HCT116 (cell line): ENCODE results near the gene SLCO2B1. TPM values are rescaled to one million over a fixed set of nuclear protein-coding genes. Genes with fewer than 3 reads are reported as not detected.

Source experiments
- ATAC-seq: fragments of 200-7000 bp; cut with Tn5 transposase; 2 replicates; pipeline ENCODE4 v1.9.1; 2020; ENCODE audit warnings: mild to moderate bottlenecking, moderate library complexity
- BruUV-seq: library from RNA; stranded (reverse); fragments of 400-500 nt; replicated peaks from 2 replicates; lab custom pipeline; 2021; lab: Mats Ljungman, UMichigan
- CTCF ChIA-PET: fragments of 300-600 bp; sonication (Branson Sonifier 250); formaldehyde crosslinking; loops from one replicate; lab custom pipeline; 2021; ENCODE audit warnings: antibody characterized with exemption; lab: Charles Lee
- POLR2A ChIA-PET: fragments of 300-600, 350-600 bp; sonication (Branson Sonifier 250); formaldehyde crosslinking; loops from one replicate; lab custom pipeline; 2021; ENCODE audit warnings: antibody characterized with exemption; lab: Charles Lee
- RAD21 ChIA-PET, 2 experiments: fragments of 300-600 bp; sonication (Branson Sonifier 250); formaldehyde crosslinking; loops; one replicate each; lab custom pipeline; 2023; ENCODE audit warnings: low total read pairs in 2 of 2; ENCODE audit not compliant: uncharacterized antibody in 2 of 2, unreplicated experiment in 2 of 2, low non-redundant PET in 1 of 2; lab: Charles Lee
- DNase-seq: peaks from one replicate; pipeline ENCODE4 v3.0.0-alpha.2; 2010; ENCODE audit warnings: low read depth, low spot score
- H2AFZ ChIP-seq: fragments of 200-600 bp; shearing (Covaris generic), sonication (generic); 2 replicates; pipeline ENCODE4 v1.6.1; 2017; ENCODE audit warnings: low read depth, mixed run types, mixed read lengths, antibody characterized with exemption, low read length; ENCODE audit not compliant: poor library complexity, severe bottlenecking
- H3K27ac ChIP-seq: 2 replicates; pipeline ENCODE4 v1.5.1; 2012; ENCODE audit warnings: low read depth, low read length
- H3K27me3 ChIP-seq: fragments of 200-600 bp; sonication (generic); 2 replicates; pipeline ENCODE4 v1.6.1; 2016; ENCODE audit warnings: mixed run types, low read length, mixed read lengths; ENCODE audit not compliant: insufficient read depth
- H3K36me3 ChIP-seq, 2 experiments: fragments of 200-500 bp in 1 of 2; fragments of 200-600 bp in 1 of 2; sonication (Bioruptor generic) in 1 of 2; sonication (generic) in 1 of 2; 2 replicates each; pipeline versions ENCODE4 v1.5.1 to v1.6.1; 2014 to 2016; ENCODE audit warnings: low read length in 2 of 2, inconsistent platforms in 1 of 2, mixed read lengths in 1 of 2, mixed run types in 1 of 2; ENCODE audit not compliant: insufficient read depth in 2 of 2, control insufficient read depth in 1 of 2
- H3K4me1 ChIP-seq, 2 experiments: fragments of 200-600 bp in 1 of 2; sonication (generic) in 1 of 2; 2 replicates each; pipeline versions ENCODE4 v1.5.1 to v1.6.1; 2012 to 2017; ENCODE audit warnings: low read length in 2 of 2, inconsistent platforms in 1 of 2, mild to moderate bottlenecking in 1 of 2, mixed read lengths in 1 of 2, mixed run types in 1 of 2, moderate library complexity in 1 of 2; ENCODE audit not compliant: insufficient read depth in 2 of 2, control insufficient read depth in 1 of 2
- H3K4me2 ChIP-seq: fragments of 200-600 bp; sonication (generic); 2 replicates; pipeline ENCODE4 v1.6.1; 2017; ENCODE audit warnings: mixed run types, low read length, mixed read lengths
- H3K4me3 ChIP-seq, 2 experiments: fragments of 200-600 bp in 1 of 2; sonication (generic) in 1 of 2; replicated peaks in 1 of 2; 2 replicates each; pipeline ENCODE4 v1.5.1; 2011 to 2016; ENCODE audit warnings: low read length in 2 of 2, control low read depth in 1 of 2, low read depth in 1 of 2, mild to moderate bottlenecking in 1 of 2, mixed read lengths in 1 of 2, mixed run types in 1 of 2
- H3K79me2 ChIP-seq: fragments of 200-600 bp; sonication (generic); 2 replicates; pipeline ENCODE4 v1.6.1; 2017; ENCODE audit warnings: mild to moderate bottlenecking, mixed run types, low read length, moderate library complexity, mixed read lengths; ENCODE audit not compliant: insufficient read depth
- H3K9ac ChIP-seq: fragments of 200-600 bp; sonication (generic); 2 replicates; pipeline ENCODE4 v1.6.1; 2016; ENCODE audit warnings: low read length, mixed read lengths
- H3K9me2 ChIP-seq: fragments of 200-600 bp; sonication (generic), shearing (Covaris generic); 2 replicates; pipeline ENCODE4 v1.6.1; 2017; ENCODE audit warnings: mixed run types, mild to moderate bottlenecking, moderate library complexity; ENCODE audit not compliant: insufficient read depth
- H3K9me3 ChIP-seq, 2 experiments: fragments of 200-500 bp in 1 of 2; fragments of 200-600 bp in 1 of 2; sonication (Bioruptor generic) in 1 of 2; sonication (generic) in 1 of 2; 2 replicates each; pipeline ENCODE4 v1.6.1; 2014 to 2017; ENCODE audit warnings: low read length in 2 of 2, mixed read lengths in 2 of 2, inconsistent platforms in 1 of 2, low read depth in 1 of 2, mild to moderate bottlenecking in 1 of 2, mixed run types in 1 of 2, moderate library complexity in 1 of 2; ENCODE audit not compliant: control insufficient read depth in 1 of 2, insufficient read depth in 1 of 2
- H4K20me1 ChIP-seq: fragments of 200-600 bp; sonication (generic), shearing (Covaris generic); 2 replicates; pipeline ENCODE4 v1.6.1; 2017; ENCODE audit warnings: mixed run types, mild to moderate bottlenecking, moderate library complexity; ENCODE audit not compliant: insufficient read depth
- CEBPB ChIP-seq: IDR thresholded peaks from 2 replicates; pipeline ENCODE4 v1.6.1; 2012; ENCODE audit warnings: low read depth
- ELF1 ChIP-seq: IDR thresholded peaks from 2 replicates; pipeline ENCODE4 v1.6.1; 2012; ENCODE audit warnings: low read depth, borderline replicate concordance
- EZH2phosphoT487 ChIP-seq: fragments of 200-600 bp; IDR thresholded peaks from 2 replicates; pipeline ENCODE4 v1.6.1; 2018; ENCODE audit warnings: antibody characterized with exemption, borderline replicate concordance
- FOSL1 ChIP-seq: IDR thresholded peaks from 2 replicates; pipeline ENCODE4 v1.6.1; 2012; ENCODE audit warnings: low read depth
- JUND ChIP-seq: IDR thresholded peaks from 2 replicates; pipeline ENCODE4 v1.6.1; 2012
- MAX ChIP-seq: IDR thresholded peaks from 2 replicates; pipeline ENCODE4 v1.6.1; 2012
- RAD21 ChIP-seq: IDR thresholded peaks from 2 replicates; pipeline ENCODE4 v1.6.1; 2012; ENCODE audit warnings: low read depth, mild to moderate bottlenecking
- SP1 ChIP-seq: IDR thresholded peaks from 2 replicates; pipeline ENCODE4 v1.6.1; 2012; ENCODE audit warnings: low read depth
- SRF ChIP-seq: IDR thresholded peaks from 2 replicates; pipeline ENCODE4 v1.6.1; 2012; ENCODE audit warnings: low read depth
- ZNF274 ChIP-seq: fragments of 200-500 bp; sonication (Bioruptor generic); IDR thresholded peaks from 2 replicates; pipeline ENCODE4 v1.6.1; 2014; ENCODE audit warnings: mild to moderate bottlenecking, low read depth, low read length, inconsistent platforms
- intact Hi-C: fragments of 100-400 bp; cut with micrococcal nuclease; formaldehyde crosslinking; loops from 2 replicates; pipeline ENCODE4 v1.10.0; 2022
- total RNA-seq: library from RNA; stranded (reverse); gene quantifications from one replicate; pipeline ENCODE4 v1.2.1, GENCODE V29; 2021; ENCODE audit not compliant: unreplicated experiment
- TF ChIP-seq, protein P1 (sequence below): IDR thresholded peaks from 2 replicates; pipeline ENCODE4 v1.6.1; 2012
- TF ChIP-seq, protein P2 (sequence below): IDR thresholded peaks from 2 replicates; pipeline ENCODE4 v1.6.1; 2012; ENCODE audit warnings: low read depth
- TF ChIP-seq, protein P3 (sequence below), 3 experiments: fragments of 200-600 bp in 1 of 3; sonication (generic) in 1 of 3; IDR thresholded peaks in 2 of 3; conservative IDR thresholded peaks in 1 of 3; 2 replicates each; pipeline ENCODE4 v1.5.1; 2012 to 2017; ENCODE audit warnings: low read depth in 2 of 3, low read length in 2 of 3, antibody characterized with exemption in 1 of 3, borderline replicate concordance in 1 of 3, control low read depth in 1 of 3, mild to moderate bottlenecking in 1 of 3, mixed read lengths in 1 of 3, mixed run types in 1 of 3, moderate library complexity in 1 of 3; ENCODE audit not compliant: insufficient read depth in 1 of 3
- TF ChIP-seq, protein P4 (sequence below): IDR thresholded peaks from 2 replicates; pipeline ENCODE4 v1.6.1; 2011; ENCODE audit warnings: mild to moderate bottlenecking, low read length, moderate library complexity; ENCODE audit not compliant: insufficient replicate concordance; ENCODE audit errors: extremely low read depth

Gene SLCO2B1
- total RNA-seq, 1 experiment from 2014 or later: 0.81 TPM

GRCh38 chr11:75184051-75184450 lies 33.1 kb downstream of the SLCO2B1 start:
- Histone ChIP-seq H3K4me3 (no peak overlapping the region), H3K27me3 (peaks cover 26% of the 10 kb centered on the region), H3K36me3 (no peaks in the 10 kb centered on the region), H3K4me2 (no peak overlapping the region), H4K20me1 (no peaks in the 10 kb centered on the region), H3K4me1 (no peaks in the 10 kb centered on the region), H2AFZ (no peak overlapping the region), H3K9me2 (no peaks in the 10 kb centered on the region), H3K79me2 (no peaks in the 10 kb centered on the region), H3K27ac (no peak overlapping the region), H3K9ac (no peak overlapping the region), H3K9me3 (no peaks in the 10 kb centered on the region)
- BruUV-seq: no TSS peak
- TF ChIP-seq ZNF274 (no peak), SP1 (no peak), MAX (no peak), JUND (no peak), RAD21 (no peak), EZH2phosphoT487 (no peak), FOSL1 (no peak), CEBPB (no peak), ELF1 (no peak), SRF (no peak)
- TF ChIP-seq, protein P1, sequence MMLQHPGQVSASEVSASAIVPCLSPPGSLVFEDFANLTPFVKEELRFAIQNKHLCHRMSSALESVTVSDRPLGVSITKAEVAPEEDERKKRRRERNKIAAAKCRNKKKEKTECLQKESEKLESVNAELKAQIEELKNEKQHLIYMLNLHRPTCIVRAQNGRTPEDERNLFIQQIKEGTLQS: no peak
- TF ChIP-seq, protein P2, sequence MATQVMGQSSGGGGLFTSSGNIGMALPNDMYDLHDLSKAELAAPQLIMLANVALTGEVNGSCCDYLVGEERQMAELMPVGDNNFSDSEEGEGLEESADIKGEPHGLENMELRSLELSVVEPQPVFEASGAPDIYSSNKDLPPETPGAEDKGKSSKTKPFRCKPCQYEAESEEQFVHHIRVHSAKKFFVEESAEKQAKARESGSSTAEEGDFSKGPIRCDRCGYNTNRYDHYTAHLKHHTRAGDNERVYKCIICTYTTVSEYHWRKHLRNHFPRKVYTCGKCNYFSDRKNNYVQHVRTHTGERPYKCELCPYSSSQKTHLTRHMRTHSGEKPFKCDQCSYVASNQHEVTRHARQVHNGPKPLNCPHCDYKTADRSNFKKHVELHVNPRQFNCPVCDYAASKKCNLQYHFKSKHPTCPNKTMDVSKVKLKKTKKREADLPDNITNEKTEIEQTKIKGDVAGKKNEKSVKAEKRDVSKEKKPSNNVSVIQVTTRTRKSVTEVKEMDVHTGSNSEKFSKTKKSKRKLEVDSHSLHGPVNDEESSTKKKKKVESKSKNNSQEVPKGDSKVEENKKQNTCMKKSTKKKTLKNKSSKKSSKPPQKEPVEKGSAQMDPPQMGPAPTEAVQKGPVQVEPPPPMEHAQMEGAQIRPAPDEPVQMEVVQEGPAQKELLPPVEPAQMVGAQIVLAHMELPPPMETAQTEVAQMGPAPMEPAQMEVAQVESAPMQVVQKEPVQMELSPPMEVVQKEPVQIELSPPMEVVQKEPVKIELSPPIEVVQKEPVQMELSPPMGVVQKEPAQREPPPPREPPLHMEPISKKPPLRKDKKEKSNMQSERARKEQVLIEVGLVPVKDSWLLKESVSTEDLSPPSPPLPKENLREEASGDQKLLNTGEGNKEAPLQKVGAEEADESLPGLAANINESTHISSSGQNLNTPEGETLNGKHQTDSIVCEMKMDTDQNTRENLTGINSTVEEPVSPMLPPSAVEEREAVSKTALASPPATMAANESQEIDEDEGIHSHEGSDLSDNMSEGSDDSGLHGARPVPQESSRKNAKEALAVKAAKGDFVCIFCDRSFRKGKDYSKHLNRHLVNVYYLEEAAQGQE: no peak
- TF ChIP-seq, protein P3, sequence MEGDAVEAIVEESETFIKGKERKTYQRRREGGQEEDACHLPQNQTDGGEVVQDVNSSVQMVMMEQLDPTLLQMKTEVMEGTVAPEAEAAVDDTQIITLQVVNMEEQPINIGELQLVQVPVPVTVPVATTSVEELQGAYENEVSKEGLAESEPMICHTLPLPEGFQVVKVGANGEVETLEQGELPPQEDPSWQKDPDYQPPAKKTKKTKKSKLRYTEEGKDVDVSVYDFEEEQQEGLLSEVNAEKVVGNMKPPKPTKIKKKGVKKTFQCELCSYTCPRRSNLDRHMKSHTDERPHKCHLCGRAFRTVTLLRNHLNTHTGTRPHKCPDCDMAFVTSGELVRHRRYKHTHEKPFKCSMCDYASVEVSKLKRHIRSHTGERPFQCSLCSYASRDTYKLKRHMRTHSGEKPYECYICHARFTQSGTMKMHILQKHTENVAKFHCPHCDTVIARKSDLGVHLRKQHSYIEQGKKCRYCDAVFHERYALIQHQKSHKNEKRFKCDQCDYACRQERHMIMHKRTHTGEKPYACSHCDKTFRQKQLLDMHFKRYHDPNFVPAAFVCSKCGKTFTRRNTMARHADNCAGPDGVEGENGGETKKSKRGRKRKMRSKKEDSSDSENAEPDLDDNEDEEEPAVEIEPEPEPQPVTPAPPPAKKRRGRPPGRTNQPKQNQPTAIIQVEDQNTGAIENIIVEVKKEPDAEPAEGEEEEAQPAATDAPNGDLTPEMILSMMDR (IDR thresholded peaks at IDR 0.05 in 2 of 3, conservative IDR thresholded peaks at IDR 0.05 in 1 of 3; ENCODE audit: borderline replicate concordance in 1 of 3, insufficient read depth in 1 of 3, low read depth in 2 of 3, low read length in 2 of 3): no peak
- TF ChIP-seq, protein P4, sequence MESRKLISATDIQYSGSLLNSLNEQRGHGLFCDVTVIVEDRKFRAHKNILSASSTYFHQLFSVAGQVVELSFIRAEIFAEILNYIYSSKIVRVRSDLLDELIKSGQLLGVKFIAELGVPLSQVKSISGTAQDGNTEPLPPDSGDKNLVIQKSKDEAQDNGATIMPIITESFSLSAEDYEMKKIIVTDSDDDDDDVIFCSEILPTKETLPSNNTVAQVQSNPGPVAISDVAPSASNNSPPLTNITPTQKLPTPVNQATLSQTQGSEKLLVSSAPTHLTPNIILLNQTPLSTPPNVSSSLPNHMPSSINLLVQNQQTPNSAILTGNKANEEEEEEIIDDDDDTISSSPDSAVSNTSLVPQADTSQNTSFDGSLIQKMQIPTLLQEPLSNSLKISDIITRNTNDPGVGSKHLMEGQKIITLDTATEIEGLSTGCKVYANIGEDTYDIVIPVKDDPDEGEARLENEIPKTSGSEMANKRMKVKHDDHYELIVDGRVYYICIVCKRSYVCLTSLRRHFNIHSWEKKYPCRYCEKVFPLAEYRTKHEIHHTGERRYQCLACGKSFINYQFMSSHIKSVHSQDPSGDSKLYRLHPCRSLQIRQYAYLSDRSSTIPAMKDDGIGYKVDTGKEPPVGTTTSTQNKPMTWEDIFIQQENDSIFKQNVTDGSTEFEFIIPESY: no peak
- DNase-seq (no peak), ATAC-seq (no peak)
- RAD21 ChIA-PET: no interaction called here
- POLR2A ChIA-PET: no interaction called here
- CTCF ChIA-PET: interaction anchor here (1.2 kb wide), 1 partner anchor 39 kb away, joined by 3 read pairs; no protein-coding TSS in a partner anchor
- intact Hi-C loops: no loop called here
